GM21515 (cell line): ENCODE results near the gene RFPL2.

Source experiments
- ATAC-seq: cut with Tn5 transposase; IDR thresholded peaks from one replicate; pipeline ENCODE4 v1.9.1; 2021; ENCODE audit not compliant: unreplicated experiment

The RFPL2 gene

GRCh38 chr22:32204856-32205722 is at the start of gene RFPL2:
RFPL2 (minus strand) TSS chr22:32205073; CDS start chr22:32202451, 2,622 bp downstream.
- no peak for ATAC-seq

GRCh38 chr22:32249231-32249630 is 44.4 kb upstream of the RFPL2 start:
- ATAC-seq: no peak

GRCh38 chr22:32248276-32248675 is 43.4 kb upstream of the RFPL2 start:
- no peak for ATAC-seq

- ATAC-seq: no peak
Observed at GRCh38 chr22:32246166-32246565, 41.3 kb upstream of the RFPL2 start.

- ATAC-seq: no peak
Observed at GRCh38 chr22:32245042-32245441, 40.2 kb upstream of the RFPL2 start.

- no peak for ATAC-seq
Observed at GRCh38 chr22:32244547-32244946, 39.7 kb upstream of the RFPL2 start.

GRCh38 chr22:32240461-32240860 is 35.6 kb upstream of the RFPL2 start:
- ATAC-seq: no peak

- no peak for ATAC-seq
Observed at GRCh38 chr22:32237906-32238305, 33.0 kb upstream of the RFPL2 start.

GRCh38 chr22:32236970-32237369 is 32.1 kb upstream of the RFPL2 start:
- no peak for ATAC-seq

GRCh38 chr22:32233091-32233490 is 28.2 kb upstream of the RFPL2 start:
- no peak for ATAC-seq

- no peak for ATAC-seq
Observed at GRCh38 chr22:32232191-32232830, 27.4 kb upstream of the RFPL2 start.

GRCh38 chr22:32226326-32227104 is 21.6 kb upstream of the RFPL2 start:
- ATAC-seq: no peak

GRCh38 chr22:32222991-32223390 is 18.1 kb upstream of the RFPL2 start:
- no peak for ATAC-seq

- no peak for ATAC-seq
Observed at GRCh38 chr22:32219026-32219425, 14.2 kb upstream of the RFPL2 start.

- ATAC-seq: no peak
Observed at GRCh38 chr22:32218470-32218869, 13.6 kb upstream of the RFPL2 start.

GRCh38 chr22:32217465-32217864 is 12.6 kb upstream of the RFPL2 start:
- ATAC-seq: no peak

GRCh38 chr22:32216911-32217310 is 12.0 kb upstream of the RFPL2 start:
- ATAC-seq: no peak

- no peak for ATAC-seq
Observed at GRCh38 chr22:32211011-32211410, 6.1 kb upstream of the RFPL2 start.

- ATAC-seq: no peak
Observed at GRCh38 chr22:32208681-32209080, 3.8 kb upstream of the RFPL2 start.

GRCh38 chr22:32207971-32208480 is 3.2 kb upstream of the RFPL2 start:
- ATAC-seq: no peak
